Mesenchymal stem cell (in vitro differentiated cells and primary cell): ENCODE data around the gene PDE4B.

Experiments used
- DNase-seq: peaks from one replicate; pipeline ENCODE4 v3.0.0-alpha.2; 2013
- H2AFZ ChIP-seq: one replicate; pipeline ENCODE4 v1.6.1; 2013; ENCODE audit warnings: low read depth, mild to moderate bottlenecking, control low read depth, inconsistent platforms, low read length, moderate library complexity
- H2AK5ac ChIP-seq: 2 replicates; pipeline ENCODE4 v1.6.1; 2013; ENCODE audit warnings: low read length, moderate library complexity, mild to moderate bottlenecking, inconsistent platforms; ENCODE audit not compliant: severe bottlenecking
- H2BK120ac ChIP-seq: one replicate; pipeline ENCODE4 v1.6.1; 2013; ENCODE audit warnings: low read depth, mild to moderate bottlenecking, inconsistent platforms, low read length, moderate library complexity
- H2BK12ac ChIP-seq, 2 experiments: one replicate each; pipeline ENCODE4 v1.6.1; 2013; ENCODE audit warnings: inconsistent platforms in 2 of 2, low read length in 2 of 2, mild to moderate bottlenecking in 2 of 2, moderate library complexity in 2 of 2, control low read depth in 1 of 2
- H2BK15ac ChIP-seq: one replicate; pipeline ENCODE4 v1.6.1; 2013; ENCODE audit warnings: mild to moderate bottlenecking, low read depth, inconsistent platforms; ENCODE audit not compliant: poor library complexity, severe bottlenecking
- H2BK5ac ChIP-seq: 2 replicates; pipeline ENCODE4 v1.6.1; 2013; ENCODE audit warnings: low read depth, mild to moderate bottlenecking, low read length, control low read depth, inconsistent platforms; ENCODE audit not compliant: poor library complexity, severe bottlenecking
- H3K14ac ChIP-seq, 2 experiments: one replicate each; pipeline ENCODE4 v1.6.1; 2013; ENCODE audit warnings: inconsistent platforms in 2 of 2, low read length in 2 of 2, control low read depth in 1 of 2, mild to moderate bottlenecking in 1 of 2, moderate library complexity in 1 of 2
- H3K18ac ChIP-seq, 2 experiments: one replicate each; pipeline ENCODE4 v1.6.1; 2013; ENCODE audit warnings: inconsistent platforms in 2 of 2, low read length in 2 of 2, control low read depth in 1 of 2, low read depth in 1 of 2, mild to moderate bottlenecking in 1 of 2
- H3K23ac ChIP-seq, 2 experiments: one replicate each; pipeline ENCODE4 v1.6.1; 2013; ENCODE audit warnings: inconsistent platforms in 2 of 2, low read length in 2 of 2, mild to moderate bottlenecking in 2 of 2, moderate library complexity in 2 of 2, control low read depth in 1 of 2
- H3K27ac ChIP-seq: 2 replicates; pipeline ENCODE4 v1.5.1; 2013; ENCODE audit warnings: mild to moderate bottlenecking, moderate library complexity, low read length, control low read depth, inconsistent platforms; ENCODE audit not compliant: poor library complexity, severe bottlenecking
- H3K27me3 ChIP-seq, 2 experiments: 2 replicates each; pipeline versions ENCODE4 v1.6.1 to v1.7.0; 2013; ENCODE audit warnings: low read length in 2 of 2, mild to moderate bottlenecking in 2 of 2, moderate library complexity in 2 of 2, control low read depth in 1 of 2, inconsistent platforms in 1 of 2; ENCODE audit not compliant: control insufficient read depth in 1 of 2, insufficient read depth in 1 of 2
- H3K36me3 ChIP-seq, 2 experiments: 2 replicates each; pipeline versions ENCODE4 v1.6.1 to v1.7.0; 2013; ENCODE audit warnings: low read length in 2 of 2, control low read depth in 1 of 2, inconsistent platforms in 1 of 2, low read depth in 1 of 2, mild to moderate bottlenecking in 1 of 2; ENCODE audit not compliant: insufficient read depth in 2 of 2, control insufficient read depth in 1 of 2
- H3K4ac ChIP-seq, 2 experiments: one replicate each; pipeline ENCODE4 v1.6.1; 2013; ENCODE audit warnings: inconsistent platforms in 2 of 2, low read length in 2 of 2, mild to moderate bottlenecking in 2 of 2, moderate library complexity in 2 of 2, control low read depth in 1 of 2, low read depth in 1 of 2
- H3K4me1 ChIP-seq: 2 replicates; pipeline ENCODE4 v1.6.1; 2013; ENCODE audit warnings: low read depth, low read length, control low read depth; ENCODE audit not compliant: control insufficient read depth, insufficient read depth
- H3K4me2 ChIP-seq: 2 replicates; pipeline ENCODE4 v1.6.1; 2013; ENCODE audit warnings: low read length, mild to moderate bottlenecking, inconsistent platforms; ENCODE audit not compliant: poor library complexity, severe bottlenecking
- H3K4me3 ChIP-seq, 2 experiments: 2 replicates each; pipeline versions ENCODE4 v1.5.1 to v1.7.0; 2013; ENCODE audit warnings: low read length in 2 of 2, mild to moderate bottlenecking in 2 of 2, control low read depth in 1 of 2, low read depth in 1 of 2; ENCODE audit not compliant: insufficient read depth in 1 of 2
- H3K79me1 ChIP-seq: replicated peaks from 2 replicates; pipeline ENCODE4 v1.6.1; 2013; ENCODE audit warnings: mild to moderate bottlenecking, control low read depth, low read length, inconsistent platforms; ENCODE audit not compliant: poor library complexity, severe bottlenecking
- H3K9ac ChIP-seq: 2 replicates; pipeline ENCODE4 v1.7.0; 2013; ENCODE audit warnings: mild to moderate bottlenecking, low read length, moderate library complexity
- H3K9me3 ChIP-seq: 2 replicates; pipeline ENCODE4 v1.7.0; 2013; ENCODE audit warnings: mild to moderate bottlenecking, low read length; ENCODE audit not compliant: control insufficient read depth
- H4K8ac ChIP-seq: one replicate; pipeline ENCODE4 v1.6.1; 2013; ENCODE audit warnings: inconsistent platforms, mild to moderate bottlenecking, low read length, moderate library complexity
- H4K91ac ChIP-seq: one replicate; pipeline ENCODE4 v1.6.1; 2013; ENCODE audit warnings: mild to moderate bottlenecking, low read length, inconsistent platforms
- WGBS: methylation state at CpG from one replicate; pipeline ENCODE4 v1.1.7; 2013; ENCODE audit warnings: mixed read lengths; 5-methylcytosine and 5-hydroxymethylcytosine counted together

PDE4B gene

GRCh38 chr1:65952696-65953095 lies 160.0 kb downstream of the PDE4B start:
- H3K4ac ChIP-seq = no peak overlapping the region
- no peak overlapping the region for H2BK120ac ChIP-seq
- no peak overlapping the region for H3K18ac ChIP-seq
- H4K8ac ChIP-seq = no peak overlapping the region
- H3K9me3 ChIP-seq = no peaks in the 10 kb centered on the region
- H3K4me1 ChIP-seq = no peaks in the 10 kb centered on the region
- H3K4me3 ChIP-seq = no peak overlapping the region
- no peak overlapping the region for H2BK15ac ChIP-seq
- peak; percentile 26 for DNase-seq
- no peak overlapping the region for H4K91ac ChIP-seq
- no peak overlapping the region for H3K9ac ChIP-seq
- no peak overlapping the region for H2AFZ ChIP-seq
- H2BK5ac ChIP-seq = no peak overlapping the region
- WGBS = 45% methylated on average over 2 of the region's 3 CpGs
- H2BK12ac ChIP-seq = no peak overlapping the region
- no peak overlapping the region for H3K14ac ChIP-seq
- H3K79me1 ChIP-seq = no peaks in the 10 kb centered on the region
- no peaks in the 10 kb centered on the region for H3K27me3 ChIP-seq
- H3K36me3 ChIP-seq = no peaks in the 10 kb centered on the region
- H3K23ac ChIP-seq = no peak overlapping the region
- no peak overlapping the region for H2AK5ac ChIP-seq
- H3K4me2 ChIP-seq = no peak overlapping the region
- H3K27ac ChIP-seq = no peak overlapping the region

DNA sequence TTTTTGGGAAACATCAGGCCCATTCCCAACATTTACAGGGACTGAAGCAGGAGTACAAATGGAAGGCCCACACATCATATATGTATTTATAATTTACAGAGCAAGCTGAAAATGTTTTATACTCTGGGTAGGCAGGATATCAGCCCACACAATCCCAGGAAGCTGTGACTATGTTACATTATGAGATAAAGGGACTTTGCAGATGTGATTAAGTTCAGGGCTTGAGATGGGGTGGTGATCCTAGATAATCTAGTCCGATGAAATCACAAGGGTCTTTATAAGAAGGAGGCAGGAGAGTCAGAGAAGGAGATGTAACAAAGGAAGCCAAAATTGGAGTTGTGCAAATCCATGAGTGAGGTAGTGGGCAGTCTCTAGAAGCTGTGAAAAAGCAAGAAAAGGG lies 160.5 kb downstream of the PDE4B start:
- Histone ChIP-seq H3K79me1 (no peaks in the 10 kb centered on the region), H2AK5ac (no peak overlapping the region), H3K14ac (no peak overlapping the region), H3K4me1 (no peaks in the 10 kb centered on the region), H3K27me3 (no peaks in the 10 kb centered on the region), H3K4me3 (no peak overlapping the region), H3K23ac (no peak overlapping the region), H3K36me3 (no peaks in the 10 kb centered on the region), H3K4me2 (no peak overlapping the region), H3K4ac (no peak overlapping the region), H3K18ac (no peak overlapping the region), H3K9me3 (no peaks in the 10 kb centered on the region), H2BK15ac (no peak overlapping the region), H3K27ac (no peak overlapping the region), H4K91ac (no peak overlapping the region), H4K8ac (no peak overlapping the region), H2AFZ (no peak overlapping the region), H2BK12ac (no peak overlapping the region), H2BK120ac (no peak overlapping the region), H3K9ac (no peak overlapping the region), H2BK5ac (no peak overlapping the region)
- 80% methylated on average over 1 of the region's 1 CpG for WGBS
- DNase-seq = no peak

DNA sequence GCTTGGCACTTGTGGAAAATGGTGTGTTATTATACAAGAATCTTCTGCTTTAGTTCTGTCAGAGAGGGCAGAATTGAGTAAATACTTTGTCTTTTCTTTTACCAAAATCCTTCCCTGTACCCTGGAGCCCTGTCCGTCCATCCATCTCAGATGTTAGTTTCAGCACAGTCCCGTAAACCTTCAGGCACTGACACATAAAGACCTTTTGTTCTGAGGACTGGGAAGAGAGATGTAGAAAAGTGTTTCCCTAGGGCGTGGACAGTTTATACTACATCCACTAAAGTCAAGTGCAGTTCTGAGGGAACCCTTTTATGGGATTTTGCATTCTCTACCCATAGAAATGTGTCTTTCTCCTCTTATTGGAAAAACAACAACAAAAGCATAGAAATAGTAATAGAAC lies 162.4 kb downstream of the PDE4B start:
- H4K8ac ChIP-seq = no peak overlapping the region
- no peak overlapping the region for H3K9ac ChIP-seq
- no peak overlapping the region for H3K4me3 ChIP-seq
- H3K4me2 ChIP-seq = no peak overlapping the region
- WGBS = 71% methylated on average over 1 of the region's 3 CpGs
- H3K23ac ChIP-seq = no peak overlapping the region
- no peak overlapping the region for H3K27ac ChIP-seq
- peak overlapping the region in 1 of 2 experiments; percentile 6 for H3K4ac ChIP-seq
- H3K4me1 ChIP-seq = no peaks in the 10 kb centered on the region
- H3K79me1 ChIP-seq = no peaks in the 10 kb centered on the region
- H2BK15ac ChIP-seq = no peak overlapping the region
- no peak for DNase-seq
- no peak overlapping the region for H2BK12ac ChIP-seq
- H4K91ac ChIP-seq = no peak overlapping the region
- H2BK5ac ChIP-seq = no peak overlapping the region
- no peak overlapping the region for H2AK5ac ChIP-seq
- no peaks in the 10 kb centered on the region for H3K27me3 ChIP-seq
- H2BK120ac ChIP-seq = no peak overlapping the region
- H3K18ac ChIP-seq = no peak overlapping the region
- H2AFZ ChIP-seq = no peak overlapping the region
- no peak overlapping the region for H3K14ac ChIP-seq
- no peaks in the 10 kb centered on the region for H3K36me3 ChIP-seq
- no peaks in the 10 kb centered on the region for H3K9me3 ChIP-seq

- no peak overlapping the region for H3K9ac ChIP-seq
- no peaks in the 10 kb centered on the region for H3K27me3 ChIP-seq
- no peak overlapping the region for H2BK5ac ChIP-seq
- no peak overlapping the region for H3K4me2 ChIP-seq
- H2BK15ac ChIP-seq = no peak overlapping the region
- H3K14ac ChIP-seq = no peak overlapping the region
- no peak overlapping the region for H4K8ac ChIP-seq
- no peak overlapping the region for H4K91ac ChIP-seq
- no peaks in the 10 kb centered on the region for H3K79me1 ChIP-seq
- H3K36me3 ChIP-seq = no peaks in the 10 kb centered on the region
- 88% methylated on average over 5 of the region's 6 CpGs for WGBS
- no peaks in the 10 kb centered on the region for H3K9me3 ChIP-seq
- H3K23ac ChIP-seq = no peak overlapping the region
- H3K4ac ChIP-seq = peak overlapping the region in 1 of 2 experiments; percentile 6
- no peak for DNase-seq
- H3K27ac ChIP-seq = no peak overlapping the region
- no peak overlapping the region for H3K4me3 ChIP-seq
- no peak overlapping the region for H2BK12ac ChIP-seq
- H2BK120ac ChIP-seq = no peak overlapping the region
- no peaks in the 10 kb centered on the region for H3K4me1 ChIP-seq
- H3K18ac ChIP-seq = no peak overlapping the region
- H2AFZ ChIP-seq = no peak overlapping the region
- H2AK5ac ChIP-seq = no peak overlapping the region
These were observed 162.8 kb downstream of the PDE4B start for GRCh38 chr1:65955503-65955902.
